ENCODE results near the gene TBL3. TPM values are rescaled to one million over a fixed set of nuclear protein-coding genes. Genes with fewer than 3 reads are reported as not detected.
A peak's percentile ranks its signal among the peaks of the same experiment; 100 is the strongest.

The TBL3 gene
- total and polyA plus RNA-seq, 3 experiments from 2014 or later: 62.9 to 78.0 (median 74.6) TPM

GRCh38 chr16:1974157-1975070 lies 2.6 kb downstream of the TBL3 start:
- no peak overlapping the region for H3K27ac Mint-ChIP-seq
- peak overlapping the region in 4 of 7 donors; percentile 12 to 74 (median 32) for H3K4me3 Mint-ChIP-seq
- H3K36me3 Mint-ChIP-seq: peaks cover 0 to 57% (median 2%) of the 10 kb centered on the region in 3 donors
- peaks cover 20% of the 10 kb centered on the region for H3K36me3 ChIP-seq (ENCODE audit: insufficient read depth, low read length)
- no peak overlapping the region for H3K27ac ChIP-seq (ENCODE audit: low read depth, low read length)
- peaks cover under 1 to 5% of the 10 kb centered on the region in 2 donors for H3K27me3 Mint-ChIP-seq
- no peak overlapping the region for H3K4me3 ChIP-seq (ENCODE audit: low read length)
- H3K9me3 ChIP-seq (ENCODE audit: low read length): no peaks in the 10 kb centered on the region
- no peaks in the 10 kb centered on the region for H3K27me3 ChIP-seq (ENCODE audit: insufficient read depth, low read length, poor library complexity, severe bottlenecking)
- CTCF ChIA-PET: interaction anchor here (0.7 kb wide), 1 partner anchor 30 kb away, joined by 3 read pairs; no protein-coding TSS in a partner anchor
- POLR2A ChIA-PET: interaction anchor here (0.8 kb wide), 1 partner anchor 10 kb away, joined by 3 read pairs; the partner anchor contains the start of gene RPS2
- H3K4me1 Mint-ChIP-seq: peaks cover 17 to 20% (median 19%) of the 10 kb centered on the region in 3 donors
- H3K9me3 Mint-ChIP-seq: peaks cover 0 to 5% (median 0%) of the 10 kb centered on the region in 5 donors
- H3K4me1 ChIP-seq (ENCODE audit: insufficient read depth, low read length): peaks cover 17% of the 10 kb centered on the region
- DNase-seq: no peak

GRCh38 chr16:1975432-1976215 lies 3.8 kb downstream of the TBL3 start:
- Histone ChIP-seq H3K4me3 (ENCODE audit: low read length) (no peak overlapping the region), H3K27me3 (ENCODE audit: insufficient read depth, low read length, poor library complexity, severe bottlenecking) (peaks cover 3% of the 10 kb centered on the region), H3K36me3 (ENCODE audit: insufficient read depth, low read length) (peaks cover 20% of the 10 kb centered on the region), H3K4me1 (ENCODE audit: insufficient read depth, low read length) (peaks cover 17% of the 10 kb centered on the region), H3K27ac (ENCODE audit: low read depth, low read length) (no peak overlapping the region), H3K9me3 (ENCODE audit: low read length) (no peaks in the 10 kb centered on the region)
- ChIA-PET CTCF (no interaction called here), POLR2A (interaction anchor here (0.8 kb wide), 1 partner anchor 11 kb away, joined by 3 read pairs; the partner anchor contains the start of gene RPS2)
- peak overlapping the region in 1 of 7 donors; percentile 56 for H3K4me3 Mint-ChIP-seq
- peaks cover 17 to 20% (median 19%) of the 10 kb centered on the region in 3 donors for H3K4me1 Mint-ChIP-seq
- H3K27ac Mint-ChIP-seq: no peak overlapping the region
- H3K9me3 Mint-ChIP-seq: peaks cover 0 to 5% (median 0%) of the 10 kb centered on the region in 5 donors
- H3K27me3 Mint-ChIP-seq: peaks cover 3 to 9% of the 10 kb centered on the region in 2 donors
- no peak for DNase-seq
- peaks cover 0 to 57% (median 2%) of the 10 kb centered on the region in 3 donors for H3K36me3 Mint-ChIP-seq

- peaks cover 6 to 13% of the 10 kb centered on the region in 2 donors for H3K27me3 Mint-ChIP-seq
- DNase-seq: no peak
- peaks cover 20% of the 10 kb centered on the region for H3K36me3 ChIP-seq (ENCODE audit: insufficient read depth, low read length)
- H3K27ac Mint-ChIP-seq: no peak overlapping the region
- H3K4me3 ChIP-seq (ENCODE audit: low read length): no peak overlapping the region
- CTCF ChIA-PET: no interaction called here
- H3K9me3 Mint-ChIP-seq: peaks cover 0 to 5% (median 0%) of the 10 kb centered on the region in 5 donors
- H3K36me3 Mint-ChIP-seq: peaks cover 0 to 57% (median 2%) of the 10 kb centered on the region in 3 donors
- POLR2A ChIA-PET: interaction anchor here (1.4 kb wide), 1 partner anchor 11 kb away, joined by 5 read pairs; the partner anchor contains the start of gene RPS2
- no peak overlapping the region for H3K4me3 Mint-ChIP-seq
- H3K4me1 ChIP-seq (ENCODE audit: insufficient read depth, low read length): peaks cover 12% of the 10 kb centered on the region
- no peak overlapping the region for H3K27ac ChIP-seq (ENCODE audit: low read depth, low read length)
- no peaks in the 10 kb centered on the region for H3K9me3 ChIP-seq (ENCODE audit: low read length)
- peaks cover 8% of the 10 kb centered on the region for H3K27me3 ChIP-seq (ENCODE audit: insufficient read depth, low read length, poor library complexity, severe bottlenecking)
- peaks cover 13 to 15% (median 14%) of the 10 kb centered on the region in 3 donors for H3K4me1 Mint-ChIP-seq
Measured at GRCh38 chr16:1976216-1976520, 4.3 kb downstream of the TBL3 start.

GRCh38 chr16:1976951-1977874 lies 5.4 kb downstream of the TBL3 start:
- ChIA-PET CTCF (interaction anchor here (1.0 to 1.1 kb wide), 2 partner anchors 27 to 163 kb away, joined by 3 to 4 read pairs; no protein-coding TSS in a partner anchor), POLR2A (interaction anchor here (1.4 kb wide), 1 partner anchor 13 kb away, joined by 5 read pairs; the partner anchor contains the start of gene RPS2)
- Mint-ChIP-seq H3K9me3 (no peaks in the 10 kb centered on the region), H3K36me3 (peaks cover 0 to 51% (median 2%) of the 10 kb centered on the region in 3 donors), H3K27me3 (peaks cover 11 to 12% of the 10 kb centered on the region in 2 donors), H3K27ac (no peak overlapping the region), H3K4me1 (peaks cover 6% of the 10 kb centered on the region in 3 donors), H3K4me3 (no peak overlapping the region)
- Histone ChIP-seq H3K27me3 (ENCODE audit: insufficient read depth, low read length, poor library complexity, severe bottlenecking) (peaks cover 16% of the 10 kb centered on the region), H3K9me3 (ENCODE audit: low read length) (no peaks in the 10 kb centered on the region), H3K4me3 (ENCODE audit: low read length) (no peak overlapping the region), H3K27ac (ENCODE audit: low read depth, low read length) (no peak overlapping the region), H3K4me1 (ENCODE audit: insufficient read depth, low read length) (peaks cover 9% of the 10 kb centered on the region), H3K36me3 (ENCODE audit: insufficient read depth, low read length) (peaks cover 20% of the 10 kb centered on the region)
- DNase-seq: no peak

- Mint-ChIP-seq H3K9me3 (no peaks in the 10 kb centered on the region), H3K36me3 (peaks cover 0 to 48% (median 2%) of the 10 kb centered on the region in 3 donors), H3K4me1 (peaks cover 2 to 6% (median 3%) of the 10 kb centered on the region in 3 donors), H3K4me3 (no peak overlapping the region), H3K27me3 (peaks cover 12% of the 10 kb centered on the region in 2 donors), H3K27ac (no peak overlapping the region)
- Histone ChIP-seq H3K27ac (ENCODE audit: low read depth, low read length) (no peak overlapping the region), H3K4me3 (ENCODE audit: low read length) (no peak overlapping the region), H3K4me1 (ENCODE audit: insufficient read depth, low read length) (peaks cover 6% of the 10 kb centered on the region), H3K9me3 (ENCODE audit: low read length) (no peaks in the 10 kb centered on the region), H3K27me3 (ENCODE audit: insufficient read depth, low read length, poor library complexity, severe bottlenecking) (peaks cover 16% of the 10 kb centered on the region), H3K36me3 (ENCODE audit: insufficient read depth, low read length) (peaks cover 20% of the 10 kb centered on the region)
- ChIA-PET CTCF (interaction anchor here (1.1 kb wide), 1 partner anchor 26 kb away, joined by 3 read pairs; no protein-coding TSS in a partner anchor), POLR2A (no interaction called here)
- no peak for DNase-seq
Measured at GRCh38 chr16:1977875-1978268, 6.0 kb downstream of the TBL3 start.

GRCh38 chr16:1978476-1979120 lies 6.7 kb downstream of the TBL3 start:
- Histone ChIP-seq H3K4me1 (ENCODE audit: insufficient read depth, low read length) (peaks cover 9% of the 10 kb centered on the region), H3K36me3 (ENCODE audit: insufficient read depth, low read length) (peaks cover 20% of the 10 kb centered on the region), H3K9me3 (ENCODE audit: low read length) (no peaks in the 10 kb centered on the region), H3K27me3 (ENCODE audit: insufficient read depth, low read length, poor library complexity, severe bottlenecking) (peaks cover 16% of the 10 kb centered on the region), H3K4me3 (ENCODE audit: low read length) (no peak overlapping the region), H3K27ac (ENCODE audit: low read depth, low read length) (no peak overlapping the region)
- Mint-ChIP-seq H3K36me3 (peaks cover 0 to 45% (median 2%) of the 10 kb centered on the region in 3 donors), H3K27ac (no peak overlapping the region), H3K4me3 (no peak overlapping the region), H3K4me1 (peaks cover 2 to 11% (median 6%) of the 10 kb centered on the region in 3 donors), H3K27me3 (peaks cover 12 to 16% of the 10 kb centered on the region in 2 donors), H3K9me3 (no peaks in the 10 kb centered on the region)
- POLR2A ChIA-PET: interaction anchor here (0.5 to 1.7 kb wide), 2 partner anchors 44 to 196 kb away, joined by 3 to 4 read pairs; partner anchors contain the start of genes NUBP2 and SPSB3
- CTCF ChIA-PET: no interaction called here
- DNase-seq: no peak

Data from CD8-positive, alpha-beta memory T cell (primary cell).